Caco-2 (cell line): ENCODE data around the gene CCDC63. TPM values are rescaled to one million over a fixed set of nuclear protein-coding genes. Genes with fewer than 3 reads are reported as not detected.

Experiments used
- BruUV-seq: library from RNA; stranded (reverse); fragments of 400-500 nt; replicated peaks from 2 replicates; lab custom pipeline; 2021; lab: Mats Ljungman, UMichigan
- CTCF ChIA-PET: fragments of 300-600 bp; sonication (Branson Sonifier 250); formaldehyde crosslinking; loops from one replicate; lab custom pipeline; 2022; ENCODE audit warnings: antibody characterized with exemption; lab: Charles Lee
- POLR2A ChIA-PET: fragments of 300-600 bp; sonication (Branson Sonifier 250); formaldehyde crosslinking; loops from one replicate; lab custom pipeline; 2022; ENCODE audit warnings: antibody characterized with exemption; lab: Charles Lee
- DNase-seq, 2 experiments: peaks; one replicate each; pipeline versions ENCODE4 v3.0.0 to v3.0.0-alpha.2; 2020 to 2022
- H3K27me3 ChIP-seq: replicated peaks from 2 replicates; pipeline ENCODE4 v1.6.0; 2011; ENCODE audit warnings: low read length; ENCODE audit not compliant: control insufficient read depth, insufficient read depth
- H3K36me3 ChIP-seq: 2 replicates; pipeline ENCODE4 v1.5.1; 2011; ENCODE audit warnings: low read length; ENCODE audit not compliant: control insufficient read depth, insufficient read depth
- H3K4me1 ChIP-seq: fragments of 250-450 bp; sonication (Bioruptor Pico); 2 replicates; pipeline ENCODE4 v1.5.1; 2020; ENCODE audit warnings: mild to moderate bottlenecking
- H3K4me3 ChIP-seq: 2 replicates; pipeline ENCODE4 v1.5.1; 2011; ENCODE audit warnings: low read depth, mild to moderate bottlenecking, control low read depth, low read length
- H3K9me3 ChIP-seq: fragments of 250-450 bp; sonication (Bioruptor Pico); 2 replicates; pipeline ENCODE4 v1.5.1; 2020; ENCODE audit warnings: mild to moderate bottlenecking, moderate library complexity
- H3K27ac Mint-ChIP-seq: one replicate; pipeline ENCODE4 v1.8.0; 2022; ENCODE audit warnings: mixed read lengths; ENCODE audit not compliant: unreplicated experiment
- H3K27me3 Mint-ChIP-seq: one replicate; pipeline ENCODE4 v1.8.0; 2022; ENCODE audit warnings: mixed read lengths; ENCODE audit not compliant: insufficient read depth, unreplicated experiment
- H3K36me3 Mint-ChIP-seq: one replicate; pipeline ENCODE4 v1.8.0; 2022; ENCODE audit warnings: mild to moderate bottlenecking, mixed read lengths; ENCODE audit not compliant: insufficient read depth, unreplicated experiment
- H3K4me1 Mint-ChIP-seq: one replicate; pipeline ENCODE4 v1.8.0; 2022; ENCODE audit warnings: low read depth, mixed read lengths; ENCODE audit not compliant: unreplicated experiment
- H3K4me3 Mint-ChIP-seq: one replicate; pipeline ENCODE4 v1.8.0; 2022; ENCODE audit warnings: mild to moderate bottlenecking, moderate library complexity, mixed read lengths; ENCODE audit not compliant: unreplicated experiment
- H3K9me3 Mint-ChIP-seq: one replicate; pipeline ENCODE4 v1.8.0; 2022; ENCODE audit warnings: mixed read lengths; ENCODE audit not compliant: unreplicated experiment
- intact Hi-C: fragments of 100-400 bp; cut with micrococcal nuclease; formaldehyde crosslinking; loops from one replicate; pipeline ENCODE4 v1.10.0; 2022; ENCODE audit not compliant: unreplicated experiment
- total RNA-seq: library from RNA; stranded (reverse); gene quantifications from 2 replicates; pipeline ENCODE4 v1.2.3, GENCODE V29; 2022
- TF ChIP-seq, protein P1 (sequence below), 2 experiments: fragments of 200-600 bp in 1 of 2; IDR thresholded peaks; 1 replicate in 1 of 2; 2 replicates in 1 of 2; pipeline versions ENCODE4 v1.5.1 to v1.8.0; 2011 to 2022; ENCODE audit warnings: antibody characterized with exemption in 1 of 2, control low read depth in 1 of 2, inconsistent platforms in 1 of 2, low read depth in 1 of 2, low read length in 1 of 2, mild to moderate bottlenecking in 1 of 2, moderate library complexity in 1 of 2; ENCODE audit not compliant: insufficient read depth in 1 of 2, severe bottlenecking in 1 of 2, unreplicated experiment in 1 of 2

CCDC63 gene
- total RNA-seq, 1 experiment from 2014 or later, result not detected

DNA sequence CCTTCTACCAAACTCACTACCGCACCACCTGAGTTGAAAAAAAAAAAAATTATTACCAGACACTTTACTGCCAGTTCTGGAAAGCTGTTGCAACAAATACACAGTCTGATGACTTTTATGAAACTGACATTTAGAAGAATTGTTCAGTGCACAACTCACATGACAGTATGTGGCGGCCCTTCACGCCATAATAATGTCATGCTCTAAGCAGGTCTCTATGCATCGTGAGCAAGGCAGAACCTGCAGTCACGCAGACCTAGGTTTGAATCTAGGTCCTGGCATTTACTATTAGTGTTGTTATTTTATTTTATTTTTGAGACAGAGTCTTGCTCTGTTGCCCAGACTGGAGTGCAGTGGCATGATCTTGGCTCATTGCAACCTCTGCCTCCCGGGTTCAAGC lies 65.5 kb downstream of the CCDC63 start:
- BruUV-seq, result no TSS peak
- no peaks in the 10 kb centered on the region for H3K27me3 Mint-ChIP-seq
- H3K4me1 Mint-ChIP-seq, result no peaks in the 10 kb centered on the region
- H3K27ac Mint-ChIP-seq, result no peak overlapping the region
- Histone ChIP-seq H3K36me3 (no peaks in the 10 kb centered on the region), H3K4me1 (peaks cover 3% of the 10 kb centered on the region; the same call in 1 of the 2 replicates), H3K9me3 (no peaks in the 10 kb centered on the region), H3K4me3 (no peak overlapping the region), H3K27me3 (no peaks in the 10 kb centered on the region)
- CTCF ChIA-PET, result no interaction called here
- no peak overlapping the region for H3K4me3 Mint-ChIP-seq
- H3K36me3 Mint-ChIP-seq, result no peaks in the 10 kb centered on the region
- TF ChIP-seq, protein P1, sequence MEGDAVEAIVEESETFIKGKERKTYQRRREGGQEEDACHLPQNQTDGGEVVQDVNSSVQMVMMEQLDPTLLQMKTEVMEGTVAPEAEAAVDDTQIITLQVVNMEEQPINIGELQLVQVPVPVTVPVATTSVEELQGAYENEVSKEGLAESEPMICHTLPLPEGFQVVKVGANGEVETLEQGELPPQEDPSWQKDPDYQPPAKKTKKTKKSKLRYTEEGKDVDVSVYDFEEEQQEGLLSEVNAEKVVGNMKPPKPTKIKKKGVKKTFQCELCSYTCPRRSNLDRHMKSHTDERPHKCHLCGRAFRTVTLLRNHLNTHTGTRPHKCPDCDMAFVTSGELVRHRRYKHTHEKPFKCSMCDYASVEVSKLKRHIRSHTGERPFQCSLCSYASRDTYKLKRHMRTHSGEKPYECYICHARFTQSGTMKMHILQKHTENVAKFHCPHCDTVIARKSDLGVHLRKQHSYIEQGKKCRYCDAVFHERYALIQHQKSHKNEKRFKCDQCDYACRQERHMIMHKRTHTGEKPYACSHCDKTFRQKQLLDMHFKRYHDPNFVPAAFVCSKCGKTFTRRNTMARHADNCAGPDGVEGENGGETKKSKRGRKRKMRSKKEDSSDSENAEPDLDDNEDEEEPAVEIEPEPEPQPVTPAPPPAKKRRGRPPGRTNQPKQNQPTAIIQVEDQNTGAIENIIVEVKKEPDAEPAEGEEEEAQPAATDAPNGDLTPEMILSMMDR (IDR thresholded peaks at IDR 0.05; ENCODE audit: insufficient read depth in 1 of 2, low read depth in 1 of 2, low read length in 1 of 2, severe bottlenecking in 1 of 2, unreplicated experiment in 1 of 2), result no peak
- POLR2A ChIA-PET, result no interaction called here
- no peak for DNase-seq
- H3K9me3 Mint-ChIP-seq, result no peaks in the 10 kb centered on the region
- intact Hi-C loops, result no loop called here

DNA sequence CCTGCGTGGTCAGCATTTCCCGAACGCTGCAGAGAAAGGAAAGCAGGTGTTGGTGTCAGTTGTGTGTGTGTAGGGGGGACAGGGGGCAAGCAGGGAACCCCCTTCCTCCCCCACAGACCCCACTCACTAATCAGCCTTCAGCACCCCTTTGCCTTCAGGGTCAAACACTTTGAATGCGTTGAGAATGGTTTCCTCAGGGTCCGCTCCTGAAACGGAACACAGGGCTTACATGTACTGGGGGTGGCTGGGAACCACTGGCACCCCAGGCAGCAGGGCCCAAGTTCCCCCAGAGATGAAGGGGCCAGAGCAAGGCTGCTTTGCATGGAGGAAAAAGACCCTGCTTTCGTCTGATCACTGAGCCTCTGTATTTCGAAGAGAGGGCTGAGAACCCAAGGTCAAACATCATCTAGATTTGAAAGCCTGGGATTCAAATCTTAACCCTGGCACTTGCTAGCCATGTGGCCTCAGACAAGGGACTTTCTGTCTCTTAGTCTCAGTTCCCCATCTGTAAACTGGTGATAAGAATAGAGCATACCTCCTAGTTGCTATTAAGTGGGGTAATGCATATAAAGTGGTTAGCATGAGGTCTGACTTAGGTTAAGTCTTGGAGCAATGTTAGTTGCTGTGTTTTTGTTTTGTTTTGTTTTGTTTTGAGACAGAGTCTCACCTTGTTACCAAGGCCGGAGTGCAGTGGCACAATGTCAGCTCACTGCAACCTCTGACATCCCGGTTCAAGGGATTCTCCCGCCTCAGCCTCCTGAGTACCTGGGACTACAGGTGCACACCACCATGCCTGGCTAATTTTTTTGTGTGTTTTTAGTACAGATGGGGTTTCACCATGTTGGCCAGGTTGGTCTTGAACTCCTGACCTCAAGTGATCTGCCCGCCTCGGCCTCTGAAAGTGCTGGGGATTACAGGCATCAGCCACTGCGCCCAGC lies 66.6 kb downstream of the CCDC63 start:
- no peaks in the 10 kb centered on the region for H3K9me3 ChIP-seq
- Mint-ChIP-seq H3K27me3 (no peaks in the 10 kb centered on the region), H3K27ac (no peak overlapping the region), H3K4me3 (no peak overlapping the region), H3K36me3 (no peaks in the 10 kb centered on the region), H3K9me3 (no peaks in the 10 kb centered on the region), H3K4me1 (no peaks in the 10 kb centered on the region)
- intact Hi-C loops, result no loop called here
- no peaks in the 10 kb centered on the region for H3K27me3 ChIP-seq
- DNase-seq, result no peak
- H3K36me3 ChIP-seq, result no peaks in the 10 kb centered on the region
- CTCF ChIA-PET, result no interaction called here
- H3K4me3 ChIP-seq, result no peak overlapping the region
- POLR2A ChIA-PET, result no interaction called here
- BruUV-seq, result no TSS peak
- TF ChIP-seq, protein P1 (IDR thresholded peaks at IDR 0.05; ENCODE audit: insufficient read depth in 1 of 2, low read depth in 1 of 2, low read length in 1 of 2, severe bottlenecking in 1 of 2, unreplicated experiment in 1 of 2), result no peak
- H3K4me1 ChIP-seq, result peaks cover 4% of the 10 kb centered on the region; the same call in 1 of the 2 replicates

DNA sequence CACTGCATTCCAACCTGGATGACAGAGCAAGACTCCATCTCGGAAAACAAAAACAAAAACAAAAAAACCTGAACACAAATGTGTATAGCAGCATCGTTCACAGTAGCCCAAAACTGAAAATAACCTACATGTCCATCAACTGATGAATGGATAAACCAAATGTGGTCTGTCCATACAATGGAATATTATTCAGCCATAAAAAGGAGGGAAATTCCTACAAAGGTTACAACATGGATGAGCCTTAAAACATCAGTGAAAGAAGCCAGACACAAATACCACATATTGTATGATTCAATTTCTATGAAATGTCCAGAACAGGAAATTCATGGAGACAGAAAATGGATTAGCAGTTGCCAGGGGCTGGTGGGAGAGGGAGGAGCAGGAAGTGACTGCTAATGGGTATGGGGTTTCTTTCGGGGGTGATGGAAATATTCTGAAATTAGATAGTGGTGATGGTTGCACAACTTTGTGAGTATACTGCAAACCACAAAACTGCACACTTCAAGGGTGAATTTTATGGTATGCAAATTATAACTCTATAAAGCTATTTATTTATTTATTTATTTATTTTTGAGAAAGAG lies 69.6 kb downstream of the CCDC63 start:
- intact Hi-C loops, result no loop called here
- peaks cover 11% of the 10 kb centered on the region for H3K4me1 Mint-ChIP-seq
- DNase-seq, result no peak
- Histone ChIP-seq H3K4me1 (peaks cover 4% of the 10 kb centered on the region; the same call in 1 of the 2 replicates), H3K4me3 (no peak overlapping the region), H3K27me3 (no peaks in the 10 kb centered on the region), H3K9me3 (no peaks in the 10 kb centered on the region), H3K36me3 (no peaks in the 10 kb centered on the region)
- no peak overlapping the region for H3K4me3 Mint-ChIP-seq
- H3K9me3 Mint-ChIP-seq, result no peaks in the 10 kb centered on the region
- no peaks in the 10 kb centered on the region for H3K36me3 Mint-ChIP-seq
- CTCF ChIA-PET, result no interaction called here
- no peaks in the 10 kb centered on the region for H3K27me3 Mint-ChIP-seq
- TF ChIP-seq, protein P1 (IDR thresholded peaks at IDR 0.05; ENCODE audit: insufficient read depth in 1 of 2, low read depth in 1 of 2, low read length in 1 of 2, severe bottlenecking in 1 of 2, unreplicated experiment in 1 of 2), result no peak
- POLR2A ChIA-PET, result no interaction called here
- no peak overlapping the region for H3K27ac Mint-ChIP-seq
- BruUV-seq, result no TSS peak
